Endothelial cell of umbilical vein (primary cell): Measurements from ENCODE around the gene PLA2G6. TPM values are rescaled to one million over a fixed set of nuclear protein-coding genes. Genes with fewer than 3 reads are reported as not detected.
A peak's percentile ranks its signal among the peaks of the same experiment; 100 is the strongest.

Source experiments
- BruUV-seq: library from RNA; stranded (reverse); fragments of 400-500 nt; replicated peaks from 2 replicates; lab custom pipeline; 2021; lab: Mats Ljungman, UMichigan
- CTCF ChIA-PET: fragments of 300-600, 350-600 bp; sonication (Branson Sonifier 250); formaldehyde crosslinking; loops from one replicate; lab custom pipeline; 2021; ENCODE audit warnings: antibody characterized with exemption, inconsistent platforms; lab: Charles Lee
- POLR2A ChIA-PET: fragments of 300-600, 350-600 bp; sonication (Branson Sonifier 250); formaldehyde crosslinking; loops from one replicate; lab custom pipeline; 2021; ENCODE audit warnings: antibody characterized with exemption, inconsistent platforms; lab: Charles Lee
- DNase-seq: peaks from one replicate; pipeline ENCODE4 v3.0.0-alpha.2; 2011; ENCODE audit warnings: low read depth, low spot score
- FAIRE-seq: peaks from 2 replicates; lab custom pipeline; 2011; peaks lifted over from hg19 to GRCh38; lab: Jason Lieb, UNC
- H2AFZ ChIP-seq: 2 replicates; pipeline ENCODE4 v1.6.0; 2012; ENCODE audit warnings: low read depth, low read length, control low read depth, inconsistent platforms
- H3K27ac ChIP-seq: 2 replicates; pipeline ENCODE4 v1.5.1; 2011; ENCODE audit warnings: low read depth, mild to moderate bottlenecking, control low read depth, low read length, moderate library complexity; ENCODE audit not compliant: insufficient read depth
- H3K27me3 ChIP-seq, 2 experiments: 2 replicates each; pipeline versions ENCODE4 v1.6.0 to v1.6.1; 2011; ENCODE audit warnings: low read length in 2 of 2, mixed read lengths in 1 of 2; ENCODE audit not compliant: control insufficient read depth in 2 of 2, insufficient read depth in 2 of 2
- H3K36me3 ChIP-seq, 2 experiments: 2 replicates in 1 of 2; 3 replicates in 1 of 2; pipeline ENCODE4 v1.5.1; 2011; ENCODE audit warnings: low read length in 2 of 2, mild to moderate bottlenecking in 1 of 2, moderate library complexity in 1 of 2; ENCODE audit not compliant: control insufficient read depth in 2 of 2, insufficient read depth in 2 of 2; ENCODE audit errors: extremely low read depth in 1 of 2
- H3K4me1 ChIP-seq: 3 replicates; pipeline ENCODE4 v1.5.1; 2011; ENCODE audit warnings: mild to moderate bottlenecking, low read length; ENCODE audit not compliant: control insufficient read depth, insufficient read depth; ENCODE audit errors: extremely low read depth
- H3K4me2 ChIP-seq: 2 replicates; pipeline ENCODE4 v1.6.1; 2011; ENCODE audit warnings: low read length, control low read depth, mixed read lengths; ENCODE audit not compliant: insufficient read depth
- H3K4me3 ChIP-seq, 3 experiments: fragments of 200-600 bp in 1 of 3; sonication (generic), shearing (Covaris generic) in 1 of 3; replicated peaks in 1 of 3; 2 replicates each; pipeline ENCODE4 v1.5.1; 2011 to 2016; ENCODE audit warnings: control low read depth in 3 of 3, low read length in 3 of 3, mild to moderate bottlenecking in 2 of 3, inconsistent platforms in 1 of 3, low read depth in 1 of 3, moderate library complexity in 1 of 3; ENCODE audit not compliant: insufficient read depth in 1 of 3
- H3K79me2 ChIP-seq: 2 replicates; pipeline ENCODE4 v1.6.0; 2012; ENCODE audit warnings: low read length, inconsistent platforms; ENCODE audit not compliant: control insufficient read depth, insufficient read depth
- H3K9ac ChIP-seq: replicated peaks from 2 replicates; pipeline ENCODE3; 2011; ENCODE audit warnings: low read length, control low read depth; ENCODE audit not compliant: insufficient read depth; ENCODE audit errors: extremely low read depth
- H3K9me1 ChIP-seq: replicated peaks from 3 replicates; pipeline ENCODE4 v1.6.0; 2011; ENCODE audit warnings: mild to moderate bottlenecking, low read length; ENCODE audit not compliant: control insufficient read depth, insufficient read depth; ENCODE audit errors: extremely low read depth
- H3K9me3 ChIP-seq: replicated peaks from 2 replicates; pipeline ENCODE4 v1.5.1; 2012; ENCODE audit warnings: low read length, inconsistent platforms; ENCODE audit not compliant: control insufficient read depth, insufficient read depth
- H4K20me1 ChIP-seq: replicated peaks from 2 replicates; pipeline ENCODE3; 2011; ENCODE audit warnings: mild to moderate bottlenecking, low read length; ENCODE audit not compliant: control insufficient read depth, insufficient read depth; ENCODE audit errors: extremely low read depth
- EZH2 ChIP-seq: IDR thresholded peaks from 2 replicates; pipeline ENCODE4 v1.6.1; 2012; ENCODE audit warnings: borderline replicate concordance, low read depth, mild to moderate bottlenecking, moderate library complexity, low read length, inconsistent platforms; ENCODE audit not compliant: severe bottlenecking
- FOS ChIP-seq: IDR thresholded peaks from 2 replicates; pipeline ENCODE4 v1.6.1; 2011; ENCODE audit warnings: mild to moderate bottlenecking, low read length, moderate library complexity, borderline replicate concordance; ENCODE audit not compliant: insufficient read depth
- GATA2 ChIP-seq: IDR thresholded peaks from 2 replicates; pipeline ENCODE4 v1.7.0; 2011; ENCODE audit warnings: low read depth, mild to moderate bottlenecking, moderate library complexity, mixed read lengths, low read length; ENCODE audit not compliant: insufficient read length, insufficient read depth
- JUN ChIP-seq: IDR thresholded peaks from 2 replicates; pipeline ENCODE4 v1.6.1; 2011; ENCODE audit warnings: borderline replicate concordance, low read depth; ENCODE audit not compliant: insufficient read length, insufficient read depth
- MYC ChIP-seq: IDR thresholded peaks from one replicate; pipeline ENCODE4 v1.6.1; 2011; ENCODE audit warnings: mild to moderate bottlenecking, low read depth, low read length
- POLR2A ChIP-seq: IDR thresholded peaks from 2 replicates; pipeline ENCODE4 v1.6.1; 2012; ENCODE audit warnings: low read depth, mild to moderate bottlenecking, control low read depth, low read length
- POLR2AphosphoS5 ChIP-seq: IDR thresholded peaks from 2 replicates; pipeline ENCODE4 v1.6.1; 2012; ENCODE audit warnings: low read depth, mild to moderate bottlenecking, control low read depth, low read length, moderate library complexity; ENCODE audit not compliant: insufficient read depth
- dilution Hi-C: fragments of 300-500 bp; cut with MboI; formaldehyde crosslinking; loops from one replicate; pipeline ENCODE4 v1.15.0; 2019; ENCODE audit warnings: low sequenced_read_pairs; ENCODE audit not compliant: extremely low pct_ligation_motif_present
- intact Hi-C: fragments of 100-400 bp; cut with micrococcal nuclease; formaldehyde crosslinking; loops from one replicate; pipeline ENCODE4 v1.10.0; 2022
- polyA plus RNA-seq, 4 experiments: library from polyadenylated mRNA; depleted of rRNA in 3 of 4; stranded (reverse) in 3 of 4; unstranded in 1 of 4; fragments of >200 nt; gene quantifications; 2 replicates each; pipeline versions ENCODE4 v1.2.1 to v1.2.3, GENCODE V29; 2011 to 2012; ENCODE audit warnings: missing spikeins in 1 of 4
- total RNA-seq: library from RNA; stranded (reverse); gene quantifications from 2 replicates; pipeline ENCODE4 v1.2.3, GENCODE V29; 2021
- TF ChIP-seq, protein P1 (sequence below), 2 donors: IDR thresholded peaks; 1 replicate in 1 of 2; 2 replicates in 1 of 2; pipeline ENCODE4 v1.5.1; 2011; ENCODE audit warnings: low read length in 2 of 2, mild to moderate bottlenecking in 2 of 2, moderate library complexity in 2 of 2, control low read depth in 1 of 2, inconsistent platforms in 1 of 2, low read depth in 1 of 2; ENCODE audit not compliant: insufficient read depth in 1 of 2; ENCODE audit errors: extremely low read depth in 1 of 2
- TF ChIP-seq, protein P2 (sequence below): IDR thresholded peaks from 2 replicates; pipeline ENCODE4 v1.6.1; 2011; ENCODE audit not compliant: insufficient read depth, insufficient read length

Gene PLA2G6
- total and polyA plus RNA-seq, 2 donors (not counting 3 experiments of a cell fraction or from before 2014, with no cell fraction given) = 6.6 to 10.3 TPM

DNA sequence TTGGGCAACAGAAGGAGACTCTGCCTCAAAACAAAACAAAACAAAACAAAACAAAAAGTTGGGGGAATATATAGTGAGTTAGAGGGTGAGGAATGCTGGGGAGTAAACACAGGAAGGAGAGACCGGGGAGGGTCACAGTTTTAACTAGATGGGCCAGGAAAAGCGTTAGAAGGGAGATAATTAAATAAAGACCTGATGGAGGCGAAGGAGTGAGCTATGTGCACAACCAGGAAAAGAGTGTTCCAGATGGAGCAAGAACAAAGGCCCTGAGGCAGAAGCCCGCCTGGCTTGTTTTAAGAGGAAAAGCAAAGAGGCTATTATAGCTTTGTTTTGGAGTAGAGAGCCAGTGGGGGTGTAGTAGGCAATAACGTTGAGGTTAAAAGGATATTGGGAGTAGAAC lies 4.8 kb upstream of the PLA2G6 start:
- no TSS peak for BruUV-seq
- Histone ChIP-seq H3K4me2 (peak overlapping the region; percentile 39), H3K4me3 (no peak overlapping the region), H3K4me1 (peaks cover 15% of the 10 kb centered on the region), H3K9ac (no peak overlapping the region), H3K36me3 (no peaks in the 10 kb centered on the region), H2AFZ (peak overlapping the region; percentile 71), H3K27ac (peak overlapping the region; percentile 26), H3K9me3 (no peaks in the 10 kb centered on the region), H3K9me1 (no peaks in the 10 kb centered on the region), H4K20me1 (no peaks in the 10 kb centered on the region), H3K27me3 (no peaks in the 10 kb centered on the region), H3K79me2 (no peaks in the 10 kb centered on the region)
- CTCF ChIA-PET = interaction anchor here (0.8 to 1.8 kb wide), 6 partner anchors 7 to 89 kb away, joined by 3 to 14 read pairs (median 3); partner anchors contain the start of gene MAFF
- dilution Hi-C loops (no loop called here), intact Hi-C loops (no loop called here)
- POLR2A ChIA-PET = interaction anchor here (0.7 to 1.8 kb wide), 2 partner anchors 10 to 15 kb away, joined by 3 to 7 read pairs; partner anchors contain the start of gene MAFF
- DNase-seq = peak; percentile 51
- peak; percentile 37 for FAIRE-seq
- TF ChIP-seq POLR2A (no peak), FOS (no peak), EZH2 (no peak), MYC (no peak)
- TF ChIP-seq, protein P1, sequence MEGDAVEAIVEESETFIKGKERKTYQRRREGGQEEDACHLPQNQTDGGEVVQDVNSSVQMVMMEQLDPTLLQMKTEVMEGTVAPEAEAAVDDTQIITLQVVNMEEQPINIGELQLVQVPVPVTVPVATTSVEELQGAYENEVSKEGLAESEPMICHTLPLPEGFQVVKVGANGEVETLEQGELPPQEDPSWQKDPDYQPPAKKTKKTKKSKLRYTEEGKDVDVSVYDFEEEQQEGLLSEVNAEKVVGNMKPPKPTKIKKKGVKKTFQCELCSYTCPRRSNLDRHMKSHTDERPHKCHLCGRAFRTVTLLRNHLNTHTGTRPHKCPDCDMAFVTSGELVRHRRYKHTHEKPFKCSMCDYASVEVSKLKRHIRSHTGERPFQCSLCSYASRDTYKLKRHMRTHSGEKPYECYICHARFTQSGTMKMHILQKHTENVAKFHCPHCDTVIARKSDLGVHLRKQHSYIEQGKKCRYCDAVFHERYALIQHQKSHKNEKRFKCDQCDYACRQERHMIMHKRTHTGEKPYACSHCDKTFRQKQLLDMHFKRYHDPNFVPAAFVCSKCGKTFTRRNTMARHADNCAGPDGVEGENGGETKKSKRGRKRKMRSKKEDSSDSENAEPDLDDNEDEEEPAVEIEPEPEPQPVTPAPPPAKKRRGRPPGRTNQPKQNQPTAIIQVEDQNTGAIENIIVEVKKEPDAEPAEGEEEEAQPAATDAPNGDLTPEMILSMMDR (IDR thresholded peaks at IDR 0.05; ENCODE audit: extremely low read depth in 1 of 2, insufficient read depth in 1 of 2, low read depth in 1 of 2, low read length in 2 of 2) = no peak

DNA sequence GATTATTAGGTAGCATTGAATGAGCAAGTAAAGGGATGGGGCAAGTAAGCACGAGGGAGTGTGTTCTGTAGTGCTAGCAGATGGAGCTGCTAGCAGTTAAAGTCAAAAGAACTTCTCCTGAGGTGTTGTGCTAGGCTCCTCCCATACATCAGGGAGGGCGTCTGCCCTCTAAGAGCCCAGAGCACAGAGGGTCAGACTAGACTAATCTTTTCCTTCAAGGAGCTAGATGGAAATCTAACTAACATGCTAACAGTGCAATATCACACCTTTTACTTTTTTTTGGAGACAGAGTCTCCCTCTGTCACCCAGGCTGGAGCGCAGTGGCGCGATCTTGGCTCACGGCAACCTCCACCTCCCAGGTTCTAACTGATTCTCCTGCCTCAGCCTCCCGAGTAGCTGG lies 3.2 kb upstream of the PLA2G6 start:
- Histone ChIP-seq H3K27ac (no peak overlapping the region), H3K4me1 (peaks cover 31% of the 10 kb centered on the region), H3K9ac (no peak overlapping the region), H3K4me2 (no peak overlapping the region), H3K79me2 (no peaks in the 10 kb centered on the region), H2AFZ (no peak overlapping the region), H3K9me1 (no peaks in the 10 kb centered on the region), H3K36me3 (no peaks in the 10 kb centered on the region), H4K20me1 (no peaks in the 10 kb centered on the region), H3K9me3 (no peaks in the 10 kb centered on the region), H3K27me3 (no peaks in the 10 kb centered on the region), H3K4me3 (no peak overlapping the region)
- BruUV-seq = no TSS peak
- DNase-seq = no peak
- ChIA-PET POLR2A (no interaction called here), CTCF (interaction anchor here (1.6 kb wide), 1 partner anchor 70 kb away, joined by 4 read pairs; no protein-coding TSS in a partner anchor)
- FAIRE-seq = no peak
- dilution Hi-C loops = no loop called here
- no peak for TF ChIP-seq JUN
- TF ChIP-seq FOS = no peak
- no peak for TF ChIP-seq EZH2
- no peak for TF ChIP-seq POLR2A
- TF ChIP-seq MYC = no peak
- TF ChIP-seq, protein P1 (IDR thresholded peaks at IDR 0.05; ENCODE audit: extremely low read depth in 1 of 2, insufficient read depth in 1 of 2, low read depth in 1 of 2, low read length in 2 of 2) = no peak
- TF ChIP-seq POLR2AphosphoS5 = no peak
- TF ChIP-seq, protein P2, sequence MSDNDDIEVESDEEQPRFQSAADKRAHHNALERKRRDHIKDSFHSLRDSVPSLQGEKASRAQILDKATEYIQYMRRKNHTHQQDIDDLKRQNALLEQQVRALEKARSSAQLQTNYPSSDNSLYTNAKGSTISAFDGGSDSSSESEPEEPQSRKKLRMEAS = no peak
- no peak for TF ChIP-seq GATA2
- intact Hi-C loops = no loop called here
